HG02623 (cell line): Measurements from ENCODE around the gene ALG9.
A peak's percentile ranks its signal among the peaks of the same experiment; 100 is the strongest.

Experiments used
- ATAC-seq: cut with Tn5 transposase; IDR thresholded peaks from one replicate; pipeline ENCODE4 v1.9.1; 2021; ENCODE audit warnings: moderate library complexity; ENCODE audit not compliant: unreplicated experiment

ALG9 gene

GRCh38 chr11:111770581-111771134 lies 100.7 kb downstream of the ALG9 start:
- ATAC-seq = no peak

GRCh38 chr11:111766834-111767142 lies 104.6 kb downstream of the ALG9 start:
- no peak for ATAC-seq

GRCh38 chr11:111765984-111766833 lies 105.2 kb downstream of the ALG9 start, which contains the start of gene PPP2R1B:
Gene PPP2R1B, minus strand, starts transcription at chr11:111766389. Its CDS starts 28 bp downstream, at chr11:111766361.
- peak; percentile 90 for ATAC-seq

DNA sequence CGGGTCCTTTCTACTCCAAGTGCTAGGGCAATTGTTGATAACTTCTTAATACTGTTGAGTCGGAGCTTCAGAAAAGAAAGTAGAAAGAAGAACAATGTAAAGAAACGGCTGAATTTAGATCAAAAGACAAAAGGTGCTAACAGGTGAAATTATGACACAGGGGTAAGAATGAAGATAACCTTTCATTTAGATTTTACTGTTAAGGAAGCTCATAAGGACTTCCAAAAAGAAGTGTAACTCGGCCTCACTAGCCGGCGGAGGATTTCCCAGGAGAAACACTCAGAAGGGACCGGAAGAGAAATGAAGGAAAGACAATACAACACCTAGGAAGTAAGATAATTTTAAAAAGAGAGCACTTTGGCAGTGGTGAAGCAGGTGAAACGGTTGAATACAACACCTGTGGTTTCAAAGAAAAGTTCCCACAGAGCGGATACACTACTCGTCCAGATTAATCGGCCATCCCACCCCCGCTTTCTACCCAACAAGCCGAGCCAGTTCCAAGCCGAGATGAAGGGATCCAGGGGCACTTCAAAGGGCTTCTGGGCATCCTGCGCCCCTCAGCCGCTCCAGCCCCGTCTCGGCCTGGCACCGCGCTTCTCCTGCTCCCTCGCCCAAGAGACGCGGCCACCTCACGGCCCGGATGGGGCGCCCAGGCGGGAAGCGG lies 105.9 kb downstream of the ALG9 start:
- ATAC-seq = peak; percentile 34

DNA sequence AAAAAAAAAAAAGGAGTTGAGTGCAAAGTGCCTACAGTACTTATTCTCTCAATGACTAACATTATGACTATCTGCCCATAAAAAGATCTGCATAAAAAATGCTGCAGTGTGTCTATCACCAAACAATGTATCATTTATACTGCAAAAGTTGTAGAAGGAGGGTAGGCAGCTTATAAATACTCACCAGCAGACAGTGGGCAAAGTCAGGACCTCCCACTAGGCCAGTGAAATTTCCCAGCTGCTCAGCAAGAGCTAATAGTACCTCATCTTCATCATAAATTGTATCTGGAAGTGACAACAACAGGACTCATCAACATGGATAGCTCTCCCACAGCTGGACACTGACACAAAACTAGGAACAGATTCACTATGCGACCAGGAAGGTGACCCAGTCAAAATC lies 106.8 kb downstream of the ALG9 start:
- no peak for ATAC-seq

- ATAC-seq = no peak
Measured at GRCh38 chr11:111762981-111763643, 108.3 kb downstream of the ALG9 start.

GRCh38 chr11:111762526-111762925 lies 108.9 kb downstream of the ALG9 start:
- no peak for ATAC-seq

- ATAC-seq = no peak
Measured at GRCh38 chr11:111761036-111761435, 110.3 kb downstream of the ALG9 start.

DNA sequence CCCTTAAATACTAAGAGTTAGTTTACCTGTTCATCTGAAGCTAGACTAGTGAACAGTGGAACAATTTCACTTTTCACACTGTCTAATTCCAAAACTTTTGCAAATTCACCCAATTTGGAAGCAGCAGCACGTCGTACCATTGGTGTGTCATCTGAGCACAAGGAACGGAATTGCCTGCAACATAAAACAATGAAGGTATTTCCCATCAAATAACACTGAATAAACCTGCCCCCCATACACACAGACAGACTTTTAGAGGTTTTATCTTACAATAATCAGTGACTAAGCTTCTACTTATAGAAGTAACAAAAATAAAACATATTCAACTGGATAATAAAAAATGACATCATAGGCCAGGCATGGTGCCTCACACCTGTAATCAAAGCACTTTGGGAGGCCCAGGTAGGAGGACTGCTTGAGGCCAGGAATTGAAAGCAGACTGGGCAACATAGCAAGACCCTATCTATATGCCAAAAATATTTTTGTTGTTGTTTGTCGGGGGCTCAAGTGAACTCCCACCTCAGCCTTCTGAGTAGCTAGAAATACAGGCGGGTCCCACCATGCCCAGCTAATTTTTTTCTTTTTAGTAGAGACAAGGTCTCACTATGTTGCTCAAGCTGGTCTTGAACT lies 111.5 kb downstream of the ALG9 start:
- ATAC-seq = no peak

DNA sequence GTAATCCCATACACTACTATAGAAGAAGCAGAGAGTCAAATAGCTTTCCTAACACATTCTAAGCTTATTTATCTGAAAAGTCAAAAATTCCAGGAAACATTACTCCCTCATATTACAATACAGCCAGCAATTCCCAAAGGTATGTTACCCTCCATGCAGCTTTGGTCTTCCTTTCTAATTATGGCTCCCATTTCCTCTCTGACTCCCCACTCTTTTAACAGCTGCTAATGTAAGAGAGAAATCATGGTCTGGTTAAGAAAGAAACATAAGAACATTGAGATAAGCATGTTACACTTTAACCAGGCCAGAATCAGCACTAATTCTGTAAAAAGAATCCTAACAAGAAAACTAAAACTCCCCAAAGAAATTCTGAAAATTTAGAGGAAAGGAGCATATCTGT lies 112.0 kb downstream of the ALG9 start:
- no peak for ATAC-seq

- ATAC-seq = no peak
Measured at GRCh38 chr11:111756097-111756496, 115.3 kb downstream of the ALG9 start.

GRCh38 chr11:111749646-111750045 lies 121.7 kb downstream of the ALG9 start:
- no peak for ATAC-seq

GRCh38 chr11:111748035-111748804 lies 123.2 kb downstream of the ALG9 start:
- no peak for ATAC-seq

- no peak for ATAC-seq
Measured at GRCh38 chr11:111745719-111746504, 125.5 kb downstream of the ALG9 start.

- no peak for ATAC-seq
Measured at GRCh38 chr11:111743700-111744099, 127.7 kb downstream of the ALG9 start.

DNA sequence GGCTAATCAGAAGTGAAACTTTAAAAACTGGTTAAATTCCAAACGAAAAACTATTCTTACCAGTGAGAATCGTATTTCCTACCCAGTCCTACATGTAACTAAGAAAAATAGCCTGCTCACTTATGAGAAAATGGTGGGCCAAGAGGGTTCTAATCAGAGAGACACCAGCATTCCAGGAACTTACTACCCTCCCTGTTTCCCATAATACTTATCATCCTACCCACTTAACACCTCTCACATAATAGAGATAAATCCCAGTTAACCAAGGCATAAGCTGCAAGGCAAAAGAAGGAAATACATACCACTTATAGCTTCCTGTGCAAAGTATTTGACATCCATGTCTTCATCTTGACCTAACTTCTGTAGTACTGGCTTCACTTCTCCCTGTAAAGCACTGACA lies 129.6 kb downstream of the ALG9 start:
- no peak for ATAC-seq

DNA sequence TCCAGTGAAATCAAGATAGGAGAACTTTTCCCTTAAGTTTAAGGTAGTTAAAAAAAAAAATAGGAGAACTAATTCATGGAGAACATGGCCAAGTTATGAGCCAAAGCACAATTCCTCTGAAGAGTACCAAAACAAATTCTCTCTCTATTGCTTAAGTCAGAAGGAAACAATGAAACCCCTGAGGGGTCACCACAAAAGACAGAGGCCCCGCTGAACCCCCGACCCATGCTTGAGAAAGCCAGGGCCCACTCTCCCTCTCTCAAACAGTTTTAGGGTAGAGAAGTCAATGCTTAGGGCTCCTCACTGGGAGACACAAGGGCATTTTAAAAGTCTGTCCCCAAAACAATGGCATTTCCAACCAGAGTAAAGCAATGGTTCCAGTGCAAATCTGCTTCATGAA lies 132.1 kb downstream of the ALG9 start:
- no peak for ATAC-seq

GRCh38 chr11:111737444-111738210 lies 133.8 kb downstream of the ALG9 start:
- ATAC-seq = no peak
